HCT116 (cell line): ENCODE results near the gene MEI1. TPM values are rescaled to one million over a fixed set of nuclear protein-coding genes. Genes with fewer than 3 reads are reported as not detected.

Experiments used
- ATAC-seq: fragments of 200-7000 bp; cut with Tn5 transposase; 2 replicates; pipeline ENCODE4 v1.9.1; 2020; ENCODE audit warnings: mild to moderate bottlenecking, moderate library complexity
- BruUV-seq: library from RNA; stranded (reverse); fragments of 400-500 nt; replicated peaks from 2 replicates; lab custom pipeline; 2021; lab: Mats Ljungman, UMichigan
- CTCF ChIA-PET: fragments of 300-600 bp; sonication (Branson Sonifier 250); formaldehyde crosslinking; loops from one replicate; lab custom pipeline; 2021; ENCODE audit warnings: antibody characterized with exemption; lab: Charles Lee
- POLR2A ChIA-PET: fragments of 300-600, 350-600 bp; sonication (Branson Sonifier 250); formaldehyde crosslinking; loops from one replicate; lab custom pipeline; 2021; ENCODE audit warnings: antibody characterized with exemption; lab: Charles Lee
- RAD21 ChIA-PET, 2 experiments: fragments of 300-600 bp; sonication (Branson Sonifier 250); formaldehyde crosslinking; loops; one replicate each; lab custom pipeline; 2023; ENCODE audit warnings: low total read pairs in 2 of 2; ENCODE audit not compliant: uncharacterized antibody in 2 of 2, unreplicated experiment in 2 of 2, low non-redundant PET in 1 of 2; lab: Charles Lee
- DNase-seq: peaks from one replicate; pipeline ENCODE4 v3.0.0-alpha.2; 2010; ENCODE audit warnings: low read depth, low spot score
- H2AFZ ChIP-seq: fragments of 200-600 bp; shearing (Covaris generic), sonication (generic); 2 replicates; pipeline ENCODE4 v1.6.1; 2017; ENCODE audit warnings: low read depth, mixed run types, mixed read lengths, antibody characterized with exemption, low read length; ENCODE audit not compliant: poor library complexity, severe bottlenecking
- H3K27ac ChIP-seq: 2 replicates; pipeline ENCODE4 v1.5.1; 2012; ENCODE audit warnings: low read depth, low read length
- H3K27me3 ChIP-seq: fragments of 200-600 bp; sonication (generic); 2 replicates; pipeline ENCODE4 v1.6.1; 2016; ENCODE audit warnings: mixed run types, low read length, mixed read lengths; ENCODE audit not compliant: insufficient read depth
- H3K36me3 ChIP-seq, 2 experiments: fragments of 200-500 bp in 1 of 2; fragments of 200-600 bp in 1 of 2; sonication (Bioruptor generic) in 1 of 2; sonication (generic) in 1 of 2; 2 replicates each; pipeline versions ENCODE4 v1.5.1 to v1.6.1; 2014 to 2016; ENCODE audit warnings: low read length in 2 of 2, inconsistent platforms in 1 of 2, mixed read lengths in 1 of 2, mixed run types in 1 of 2; ENCODE audit not compliant: insufficient read depth in 2 of 2, control insufficient read depth in 1 of 2
- H3K4me1 ChIP-seq, 2 experiments: fragments of 200-600 bp in 1 of 2; sonication (generic) in 1 of 2; 2 replicates each; pipeline versions ENCODE4 v1.5.1 to v1.6.1; 2012 to 2017; ENCODE audit warnings: low read length in 2 of 2, inconsistent platforms in 1 of 2, mild to moderate bottlenecking in 1 of 2, mixed read lengths in 1 of 2, mixed run types in 1 of 2, moderate library complexity in 1 of 2; ENCODE audit not compliant: insufficient read depth in 2 of 2, control insufficient read depth in 1 of 2
- H3K4me2 ChIP-seq: fragments of 200-600 bp; sonication (generic); 2 replicates; pipeline ENCODE4 v1.6.1; 2017; ENCODE audit warnings: mixed run types, low read length, mixed read lengths
- H3K4me3 ChIP-seq, 2 experiments: fragments of 200-600 bp in 1 of 2; sonication (generic) in 1 of 2; replicated peaks in 1 of 2; 2 replicates each; pipeline ENCODE4 v1.5.1; 2011 to 2016; ENCODE audit warnings: low read length in 2 of 2, control low read depth in 1 of 2, low read depth in 1 of 2, mild to moderate bottlenecking in 1 of 2, mixed read lengths in 1 of 2, mixed run types in 1 of 2
- H3K79me2 ChIP-seq: fragments of 200-600 bp; sonication (generic); 2 replicates; pipeline ENCODE4 v1.6.1; 2017; ENCODE audit warnings: mild to moderate bottlenecking, mixed run types, low read length, moderate library complexity, mixed read lengths; ENCODE audit not compliant: insufficient read depth
- H3K9ac ChIP-seq: fragments of 200-600 bp; sonication (generic); 2 replicates; pipeline ENCODE4 v1.6.1; 2016; ENCODE audit warnings: low read length, mixed read lengths
- H3K9me2 ChIP-seq: fragments of 200-600 bp; sonication (generic), shearing (Covaris generic); 2 replicates; pipeline ENCODE4 v1.6.1; 2017; ENCODE audit warnings: mixed run types, mild to moderate bottlenecking, moderate library complexity; ENCODE audit not compliant: insufficient read depth
- H3K9me3 ChIP-seq, 2 experiments: fragments of 200-500 bp in 1 of 2; fragments of 200-600 bp in 1 of 2; sonication (Bioruptor generic) in 1 of 2; sonication (generic) in 1 of 2; 2 replicates each; pipeline ENCODE4 v1.6.1; 2014 to 2017; ENCODE audit warnings: low read length in 2 of 2, mixed read lengths in 2 of 2, inconsistent platforms in 1 of 2, low read depth in 1 of 2, mild to moderate bottlenecking in 1 of 2, mixed run types in 1 of 2, moderate library complexity in 1 of 2; ENCODE audit not compliant: control insufficient read depth in 1 of 2, insufficient read depth in 1 of 2
- H4K20me1 ChIP-seq: fragments of 200-600 bp; sonication (generic), shearing (Covaris generic); 2 replicates; pipeline ENCODE4 v1.6.1; 2017; ENCODE audit warnings: mixed run types, mild to moderate bottlenecking, moderate library complexity; ENCODE audit not compliant: insufficient read depth
- CBX3 ChIP-seq: IDR thresholded peaks from 2 replicates; pipeline ENCODE4 v1.6.1; 2012; ENCODE audit warnings: low read depth
- ELF1 ChIP-seq: IDR thresholded peaks from 2 replicates; pipeline ENCODE4 v1.6.1; 2012; ENCODE audit warnings: low read depth, borderline replicate concordance
- EZH2 ChIP-seq: fragments of 200-600 bp; sonication (generic); IDR thresholded peaks from 2 replicates; pipeline ENCODE4 v1.6.1; 2017; ENCODE audit warnings: antibody characterized with exemption, mixed run types
- EZH2phosphoT487 ChIP-seq: fragments of 200-600 bp; IDR thresholded peaks from 2 replicates; pipeline ENCODE4 v1.6.1; 2018; ENCODE audit warnings: antibody characterized with exemption, borderline replicate concordance
- MAX ChIP-seq: IDR thresholded peaks from 2 replicates; pipeline ENCODE4 v1.6.1; 2012
- POLR2AphosphoS5 ChIP-seq: IDR thresholded peaks from 2 replicates; pipeline ENCODE4 v1.6.1; 2011; ENCODE audit warnings: mild to moderate bottlenecking, low read depth, low read length, moderate library complexity
- RAD21 ChIP-seq: IDR thresholded peaks from 2 replicates; pipeline ENCODE4 v1.6.1; 2012; ENCODE audit warnings: low read depth, mild to moderate bottlenecking
- REST ChIP-seq: IDR thresholded peaks from 2 replicates; pipeline ENCODE4 v1.6.1; 2012; ENCODE audit warnings: low read depth
- SIN3A ChIP-seq: IDR thresholded peaks from 2 replicates; pipeline ENCODE4 v1.6.1; 2012; ENCODE audit warnings: low read depth
- SRF ChIP-seq: IDR thresholded peaks from 2 replicates; pipeline ENCODE4 v1.6.1; 2012; ENCODE audit warnings: low read depth
- YY1 ChIP-seq: IDR thresholded peaks from 2 replicates; pipeline ENCODE4 v1.6.1; 2011; ENCODE audit warnings: low read length, low read depth, moderate library complexity, mild to moderate bottlenecking; ENCODE audit not compliant: insufficient replicate concordance; ENCODE audit errors: extremely low read depth
- ZFX ChIP-seq: fragments of 450-650 bp; IDR thresholded peaks from 2 replicates; pipeline ENCODE4 v1.6.1; 2017
- ZNF274 ChIP-seq: fragments of 200-500 bp; sonication (Bioruptor generic); IDR thresholded peaks from 2 replicates; pipeline ENCODE4 v1.6.1; 2014; ENCODE audit warnings: mild to moderate bottlenecking, low read depth, low read length, inconsistent platforms
- intact Hi-C: fragments of 100-400 bp; cut with micrococcal nuclease; formaldehyde crosslinking; loops from 2 replicates; pipeline ENCODE4 v1.10.0; 2022
- total RNA-seq: library from RNA; stranded (reverse); gene quantifications from one replicate; pipeline ENCODE4 v1.2.1, GENCODE V29; 2021; ENCODE audit not compliant: unreplicated experiment

MEI1 gene
- total RNA-seq, 1 experiment from 2014 or later = 0.64 TPM

GRCh38 chr22:41833369-41834004 is 134.2 kb downstream of the MEI1 start:
- peaks cover 43% of the 10 kb centered on the region for H3K79me2 ChIP-seq
- TF ChIP-seq SIN3A (no peak), ZFX (peak; percentile 73; the same call in 1 of the 2 replicates), MAX (peak; percentile 70; the same call in 1 of the 2 replicates)
- no peaks in the 10 kb centered on the region for H3K9me3 ChIP-seq
- RAD21 ChIA-PET = interaction anchor here in 1 of 2 experiments (1.0 kb wide), 1 partner anchor 113 kb away, joined by 3 read pairs; the partner anchor contains the start of gene CENPM
- no peaks in the 10 kb centered on the region for H4K20me1 ChIP-seq
- H3K9ac ChIP-seq = peak overlapping the region; percentile 87
- ATAC-seq (peak; percentile 14), DNase-seq (no peak)
- H3K27me3 ChIP-seq = no peaks in the 10 kb centered on the region
- CTCF ChIA-PET = interaction anchor here (0.8 to 1.4 kb wide), 8 partner anchors 11 to 167 kb away, joined by 3 to 11 read pairs (median 4); partner anchors contain the start of gene CENPM
- peak overlapping the region; percentile 89 for H3K27ac ChIP-seq
- peaks cover 18 to 30% of the 10 kb centered on the region in 2 experiments for H3K4me1 ChIP-seq
- peak overlapping the region; percentile 95 for H3K4me2 ChIP-seq
- no TSS peak for BruUV-seq
- no peaks in the 10 kb centered on the region for H3K9me2 ChIP-seq
- POLR2A ChIA-PET = interaction anchor here (0.6 to 1.4 kb wide), 4 partner anchors 8 to 183 kb away, joined by 3 to 8 read pairs (median 4); partner anchors contain the start of gene CCDC134
- H2AFZ ChIP-seq = no peak overlapping the region
- peak overlapping the region; percentile 78 to 85 for H3K4me3 ChIP-seq
- H3K36me3 ChIP-seq = peaks cover 3 to 10% of the 10 kb centered on the region in 2 experiments; a peak in 2 of 4 replicates
- intact Hi-C loops = no loop called here

GRCh38 chr22:41834005-41834944 is 135.0 kb downstream of the MEI1 start:
- TSS peak; percentile 74 for BruUV-seq
- no peaks in the 10 kb centered on the region for H3K9me2 ChIP-seq
- no peaks in the 10 kb centered on the region for H3K27me3 ChIP-seq
- no peaks in the 10 kb centered on the region for H4K20me1 ChIP-seq
- peak overlapping the region; percentile 95 for H3K4me2 ChIP-seq
- peak overlapping the region; percentile 87 for H3K9ac ChIP-seq
- RAD21 ChIA-PET = no interaction called here
- no peak overlapping the region for H2AFZ ChIP-seq
- peak overlapping the region; percentile 78 to 85 for H3K4me3 ChIP-seq
- H3K36me3 ChIP-seq = peaks cover 3 to 10% of the 10 kb centered on the region in 2 experiments; a peak in 2 of 4 replicates
- H3K4me1 ChIP-seq = peaks cover 18 to 30% of the 10 kb centered on the region in 2 experiments
- peaks cover 51% of the 10 kb centered on the region for H3K79me2 ChIP-seq
- ATAC-seq (no peak), DNase-seq (no peak)
- CTCF ChIA-PET = no interaction called here
- peak overlapping the region; percentile 89 for H3K27ac ChIP-seq
- intact Hi-C loops = no loop called here
- H3K9me3 ChIP-seq = no peaks in the 10 kb centered on the region
- POLR2A ChIA-PET = no interaction called here
- TF ChIP-seq SIN3A (no peak), ZNF274 (no peak), EZH2 (no peak), YY1 (no peak), MAX (no peak), REST (no peak), ELF1 (no peak), POLR2AphosphoS5 (no peak), CBX3 (no peak), EZH2phosphoT487 (no peak), RAD21 (no peak), SRF (no peak)
